HG03025 (cell line): ENCODE measurements around the gene ATF7.
"Not testable (repeated sequence)": the region's sequence is repeated elsewhere in the genome, so short reads cannot be mapped to it uniquely, and the experiment has no call there.

Experiments
- ATAC-seq: cut with Tn5 transposase; IDR thresholded peaks from one replicate; pipeline ENCODE4 v1.9.1; 2021; ENCODE audit warnings: mild to moderate bottlenecking, moderate library complexity; ENCODE audit not compliant: unreplicated experiment, low FRiP score

ATF7 gene

DNA sequence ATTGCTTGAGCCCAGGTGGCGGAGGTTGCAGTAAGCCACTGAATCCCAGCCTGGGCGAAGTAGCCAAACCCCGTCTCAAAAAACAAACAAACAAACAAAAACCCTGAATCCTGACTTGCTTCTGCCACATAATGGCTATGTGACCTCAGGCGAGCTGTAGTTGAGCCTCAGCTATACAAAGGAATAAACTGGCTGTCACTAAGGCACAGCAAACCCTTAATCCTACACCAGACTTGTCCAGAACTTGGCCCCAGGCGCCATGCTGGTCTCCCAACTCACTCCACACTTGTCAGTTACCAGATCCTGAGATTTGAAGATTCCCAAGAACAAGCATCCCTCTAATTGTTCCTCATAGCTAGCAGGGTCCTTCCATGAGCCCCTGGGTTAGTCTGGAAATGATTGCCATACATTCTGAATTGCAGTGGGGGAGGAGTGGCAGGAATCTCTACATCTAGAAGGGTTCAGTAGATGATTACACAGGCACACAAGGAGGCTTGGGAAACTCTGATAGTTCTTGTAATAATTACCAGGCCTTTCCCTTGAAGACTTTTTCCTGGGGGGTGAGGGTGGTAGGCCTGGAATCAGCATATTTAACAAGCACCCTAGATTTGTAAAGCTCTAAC lies 136.8 kb downstream of the ATF7 start:
- ATAC-seq, result no peak

DNA sequence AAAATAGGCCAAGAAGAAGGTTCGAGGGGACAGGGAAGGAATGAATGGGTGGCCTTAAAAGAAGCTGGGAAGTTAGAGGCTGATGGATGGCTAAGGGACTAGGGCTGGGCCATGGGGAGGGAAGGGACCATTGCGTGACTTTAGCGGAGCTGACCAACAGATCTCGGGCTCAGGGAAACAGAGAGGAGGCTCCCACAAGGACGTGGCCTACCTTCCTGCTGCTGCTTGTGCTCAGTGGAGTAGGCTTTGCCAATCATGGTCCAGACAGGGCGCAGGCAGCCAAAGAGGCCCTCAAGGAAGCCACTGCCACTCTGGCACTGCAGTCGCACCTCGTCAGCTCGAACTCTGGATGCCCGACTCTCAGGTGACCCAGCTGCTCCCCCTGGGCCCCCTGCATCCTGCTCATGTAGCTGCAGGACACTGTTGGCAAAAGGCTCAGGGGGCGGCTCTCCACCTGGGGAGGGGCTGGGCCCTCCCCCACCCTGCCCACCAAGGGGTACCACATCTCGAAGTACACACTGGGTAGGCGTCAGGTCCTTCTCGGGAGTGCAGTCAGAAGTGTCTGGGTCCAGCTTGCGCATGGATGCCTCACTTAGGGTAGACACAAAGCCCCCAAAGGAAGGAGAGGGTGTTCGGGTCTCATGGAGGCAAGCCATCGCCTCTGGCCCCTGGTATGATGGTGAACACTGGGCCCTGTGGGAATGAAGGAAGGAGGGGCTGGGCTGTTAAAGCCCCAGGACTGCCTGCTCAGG lies 139.3 kb downstream of the ATF7 start:
- no peak for ATAC-seq

DNA sequence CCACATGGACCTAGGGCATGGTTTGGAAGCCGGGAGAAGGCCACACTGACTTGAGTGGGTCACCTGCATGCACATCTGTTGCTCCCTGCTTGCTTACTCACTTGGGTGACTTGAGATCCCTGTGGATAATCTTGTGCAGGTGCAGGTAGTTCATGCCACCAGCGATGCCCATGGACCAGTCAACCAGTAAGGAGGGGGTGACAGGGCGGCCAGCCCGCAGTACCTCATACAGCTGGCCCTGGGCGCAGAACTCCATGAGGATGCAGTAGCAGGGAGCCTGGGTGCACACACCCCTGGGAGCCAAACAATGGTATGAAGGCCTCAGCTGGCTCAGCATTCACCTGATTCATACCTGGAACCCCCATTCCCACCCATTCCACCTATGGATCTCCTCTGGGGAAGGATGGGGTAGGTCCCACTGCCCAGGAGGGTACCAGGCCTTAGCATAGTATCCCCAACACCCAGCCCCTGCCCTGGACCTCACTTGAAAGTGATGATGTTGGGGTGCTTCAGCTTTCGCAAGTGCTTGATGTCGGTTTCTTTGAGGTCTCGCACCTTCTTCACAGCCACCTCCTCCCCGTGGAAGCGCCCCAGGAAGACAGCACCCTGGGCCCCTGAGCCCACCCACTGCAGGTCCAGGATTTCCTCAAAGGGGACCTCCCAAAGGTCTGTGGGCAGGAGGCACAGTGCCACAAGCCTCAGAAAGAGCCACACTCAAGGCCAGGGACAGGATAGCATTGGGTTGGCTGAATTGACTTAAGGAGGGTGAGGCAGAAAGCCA lies 140.0 kb downstream of the ATF7 start:
- ATAC-seq, result no peak

DNA sequence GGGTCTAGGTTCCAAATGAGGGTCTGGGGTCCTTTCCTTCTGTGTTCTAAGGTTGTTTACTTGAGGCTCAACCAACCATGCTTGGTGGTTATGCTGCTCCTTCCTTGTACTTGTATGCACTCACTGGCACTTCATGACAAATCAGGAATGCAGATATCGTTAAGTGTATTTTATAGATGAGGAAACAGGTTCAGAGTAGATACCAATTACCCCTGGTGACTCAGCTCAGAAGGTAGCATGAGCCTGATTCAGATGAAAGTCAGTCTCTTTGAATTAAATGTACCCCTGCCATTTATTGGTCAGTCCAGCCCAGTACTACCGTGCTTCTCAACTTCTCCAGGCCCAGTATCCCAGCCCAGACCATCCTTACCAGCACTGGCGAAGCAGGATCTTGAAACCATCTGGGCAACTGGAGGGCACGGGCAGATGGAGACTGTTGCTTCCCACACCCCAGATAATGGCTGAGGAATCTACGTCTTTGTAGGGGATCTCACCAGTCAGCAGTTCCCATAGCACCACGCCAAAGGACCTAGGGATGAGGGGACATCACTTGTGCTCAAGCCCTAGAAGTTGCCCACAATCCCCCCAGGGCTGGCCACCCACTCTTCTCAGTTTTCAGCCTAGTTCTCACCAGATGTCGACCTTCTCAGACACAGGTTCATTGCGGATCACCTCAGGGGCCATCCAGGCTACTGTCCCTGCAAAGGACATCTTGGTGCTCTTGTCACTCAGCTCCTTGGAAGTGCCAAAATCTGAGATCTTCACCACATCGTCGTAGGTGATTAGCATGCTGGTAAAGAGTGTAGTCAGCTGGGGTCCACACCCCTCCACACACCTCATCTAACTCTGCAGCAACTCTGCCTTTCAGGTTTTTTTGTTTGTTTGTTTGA lies 141.3 kb downstream of the ATF7 start:
- ATAC-seq, result no peak

DNA sequence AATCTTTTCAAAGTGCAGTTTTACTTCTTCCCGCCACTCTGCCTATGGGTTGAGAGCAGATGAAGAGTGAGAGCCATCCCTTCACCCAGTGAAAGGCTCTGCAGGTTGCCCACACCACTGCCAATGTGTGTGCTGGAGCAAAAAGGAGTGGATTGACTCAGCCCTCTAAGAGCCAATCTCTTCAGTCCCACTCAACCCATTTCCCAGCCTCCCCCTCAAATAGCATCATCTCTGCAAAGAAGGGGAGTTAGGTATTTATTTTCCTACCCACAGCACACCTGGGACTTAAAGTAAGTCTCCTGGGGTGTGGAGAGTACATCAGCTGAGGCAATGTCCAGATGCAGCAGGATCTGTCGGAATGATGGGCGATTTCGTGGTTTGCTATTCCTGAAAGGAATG lies 142.2 kb downstream of the ATF7 start:
- ATAC-seq, result no peak

DNA sequence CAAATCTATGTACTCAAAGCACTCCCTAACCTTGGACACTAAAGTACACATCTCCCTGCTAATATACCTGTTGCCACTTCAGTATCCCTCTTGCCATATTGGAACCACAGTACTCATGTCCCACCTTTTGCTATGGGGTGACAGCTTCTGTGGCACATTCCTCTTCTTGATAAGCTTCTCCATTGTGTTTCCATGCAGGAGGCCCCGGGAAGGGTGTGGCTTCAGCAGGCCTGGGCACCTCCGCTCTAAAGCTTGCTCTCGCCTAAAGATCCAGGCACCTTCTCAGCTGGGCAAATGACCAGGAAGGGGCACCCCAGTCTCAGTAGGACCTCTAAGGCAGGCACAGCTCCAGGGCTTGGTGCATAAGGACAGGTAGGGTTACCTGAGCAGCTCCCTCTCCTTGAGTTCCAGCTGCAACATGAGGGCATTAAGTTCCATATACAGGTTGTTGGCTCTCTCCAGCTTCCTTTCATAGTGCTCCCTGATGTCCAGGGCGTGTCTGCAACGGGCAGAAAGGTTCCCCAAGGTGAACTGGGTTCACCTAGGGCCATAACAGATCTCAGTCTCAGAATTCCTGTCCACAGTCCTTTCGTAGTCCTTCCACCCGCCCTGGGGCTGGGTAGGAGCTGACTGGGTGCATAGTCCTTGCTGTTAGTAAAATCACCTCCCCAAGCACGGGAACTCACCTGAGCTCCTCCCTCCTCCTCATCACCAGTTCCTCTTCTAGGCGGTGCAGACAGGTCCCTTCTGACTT lies 142.8 kb downstream of the ATF7 start:
- no peak for ATAC-seq

DNA sequence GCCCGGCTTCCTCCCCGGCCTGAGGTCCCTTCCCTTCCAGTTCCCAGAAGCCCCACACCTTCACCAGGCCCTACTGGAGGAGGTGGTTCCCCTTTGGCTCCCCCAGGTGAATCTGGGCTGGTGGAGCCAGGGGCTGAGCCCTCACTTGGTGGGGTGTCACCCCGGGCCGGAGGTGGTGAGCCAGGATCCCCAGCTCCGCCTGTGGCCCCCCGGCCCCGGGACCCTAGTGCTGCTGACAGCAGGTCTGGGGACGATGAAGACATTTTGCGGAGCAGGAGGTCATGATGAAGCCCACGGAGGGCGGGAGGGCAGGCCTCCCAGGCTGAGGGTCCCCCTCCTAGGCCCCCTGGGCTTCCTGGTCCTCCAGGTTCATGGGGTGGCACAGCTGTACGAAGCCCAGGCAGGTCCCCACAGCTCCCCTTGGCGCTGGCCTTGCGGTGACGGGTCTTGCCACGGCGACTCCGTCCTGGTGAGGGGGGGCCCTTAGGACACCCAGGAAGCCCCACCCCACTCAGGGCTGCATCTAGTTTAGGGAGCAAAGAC lies 143.5 kb downstream of the ATF7 start:
- no peak for ATAC-seq

DNA sequence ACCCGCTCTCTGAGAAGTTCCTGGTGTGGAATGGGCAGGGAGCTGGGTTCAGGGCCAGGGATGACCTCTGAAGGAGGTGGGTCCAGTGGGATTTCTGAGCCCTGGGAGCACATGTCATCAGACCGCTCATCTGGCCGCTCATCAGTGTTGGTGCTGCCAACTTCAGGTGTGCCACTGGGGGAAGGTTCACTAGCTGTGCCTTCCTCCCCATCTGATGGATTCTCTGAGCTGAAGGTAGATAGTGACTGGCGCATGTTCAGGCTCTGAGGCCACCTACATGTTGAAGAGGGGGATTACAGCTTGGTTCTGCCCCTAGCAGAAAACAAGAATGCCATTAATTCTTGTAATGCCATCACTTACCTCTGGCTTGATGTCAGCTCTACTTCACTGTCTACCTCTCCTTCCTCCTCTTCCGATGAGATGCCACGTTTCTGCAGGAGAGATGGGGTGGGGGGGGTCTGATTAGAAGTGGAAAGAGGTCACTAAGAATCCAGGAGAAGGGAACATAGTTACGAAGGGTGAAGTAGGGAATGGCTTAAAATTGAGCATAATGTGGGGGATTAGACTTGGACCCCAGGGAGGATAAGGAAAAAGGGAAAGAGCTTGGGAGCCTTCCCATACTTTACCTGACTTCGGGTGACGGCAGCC lies 144.1 kb downstream of the ATF7 start:
- no peak for ATAC-seq

DNA sequence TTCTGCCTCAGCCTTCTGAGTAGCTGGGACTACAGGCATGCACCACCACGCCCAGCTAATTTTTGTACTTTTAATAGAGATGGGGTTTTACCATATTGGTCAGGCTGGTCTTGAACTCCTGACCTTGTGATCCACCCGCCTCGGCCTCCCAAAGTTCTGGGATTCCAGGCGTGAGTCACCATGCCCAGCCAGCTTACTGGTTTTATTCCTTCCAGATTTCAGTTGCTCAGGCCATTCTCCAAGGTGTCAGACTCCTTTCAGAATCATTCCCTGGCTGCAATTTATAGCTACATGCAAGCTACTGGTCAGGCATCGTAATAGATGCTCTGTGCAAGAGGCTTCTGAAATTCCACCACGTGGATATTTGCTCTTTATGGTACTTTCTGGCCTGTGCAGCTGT lies 144.7 kb downstream of the ATF7 start:
- not testable (repeated sequence) for ATAC-seq

DNA sequence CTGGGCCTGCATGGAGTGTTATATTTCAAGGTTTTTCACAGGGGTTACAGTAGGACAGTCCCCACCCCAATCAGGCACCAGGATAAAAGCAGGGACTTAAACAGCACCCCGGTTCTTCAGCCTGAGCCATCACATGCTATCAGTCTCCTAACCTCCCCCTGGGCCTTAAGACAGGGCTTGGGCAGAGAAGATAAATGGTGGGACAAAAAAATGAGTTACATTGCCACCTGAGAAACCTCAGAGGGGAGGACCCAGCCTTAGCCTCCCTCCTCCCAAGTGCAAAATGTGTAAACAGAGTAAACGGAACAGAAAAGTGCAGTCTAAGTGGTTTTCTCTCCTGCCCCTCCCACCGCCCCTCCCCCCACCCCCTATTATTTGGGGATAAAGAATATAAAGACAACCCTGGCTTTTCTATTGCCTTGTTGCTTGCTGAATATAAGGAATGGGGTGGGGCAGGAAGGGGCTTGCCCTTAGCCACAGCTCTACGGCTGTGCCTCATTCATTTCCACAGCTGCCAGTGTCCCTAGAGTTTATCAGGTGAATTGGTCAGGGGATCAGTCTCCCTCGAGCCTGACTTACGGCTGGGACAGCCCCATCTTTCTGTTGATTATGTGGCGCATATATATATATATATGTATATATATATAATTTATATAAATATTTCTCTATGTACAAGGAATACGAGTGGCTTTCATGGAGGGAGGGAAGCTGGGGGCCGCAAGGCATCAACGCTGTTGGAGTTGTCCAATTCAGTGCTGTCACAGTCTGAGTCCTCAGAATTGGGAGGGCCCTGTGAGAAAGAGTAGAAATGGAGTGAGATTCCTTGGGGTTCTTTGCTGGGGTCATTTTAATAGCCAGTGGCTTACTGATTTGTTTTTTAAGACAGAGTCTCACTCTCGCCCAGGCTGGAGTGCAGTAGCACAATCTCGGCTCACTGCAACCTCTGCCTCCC lies 145.4 kb downstream of the ATF7 start:
- ATAC-seq, result no peak

DNA sequence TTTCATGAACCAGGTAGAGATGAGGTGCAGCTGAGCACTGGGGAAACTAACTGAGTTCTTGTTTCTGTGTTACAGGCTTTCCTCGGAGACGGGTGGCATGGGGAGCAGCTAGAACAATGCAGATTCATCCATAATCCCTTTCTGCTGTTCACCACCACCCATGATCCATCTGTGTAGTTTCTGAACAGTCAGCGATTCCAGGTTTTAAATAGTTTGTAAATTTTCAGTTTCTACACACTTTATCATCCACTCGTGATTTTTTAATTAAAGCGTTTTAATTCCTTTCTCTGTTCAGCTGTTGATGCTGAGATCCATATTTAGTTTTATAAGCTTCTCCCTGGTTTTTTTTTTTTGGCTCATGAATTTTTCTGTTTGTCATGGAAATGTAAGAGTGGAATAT lies 146.9 kb downstream of the ATF7 start:
- ATAC-seq, result no peak

DNA sequence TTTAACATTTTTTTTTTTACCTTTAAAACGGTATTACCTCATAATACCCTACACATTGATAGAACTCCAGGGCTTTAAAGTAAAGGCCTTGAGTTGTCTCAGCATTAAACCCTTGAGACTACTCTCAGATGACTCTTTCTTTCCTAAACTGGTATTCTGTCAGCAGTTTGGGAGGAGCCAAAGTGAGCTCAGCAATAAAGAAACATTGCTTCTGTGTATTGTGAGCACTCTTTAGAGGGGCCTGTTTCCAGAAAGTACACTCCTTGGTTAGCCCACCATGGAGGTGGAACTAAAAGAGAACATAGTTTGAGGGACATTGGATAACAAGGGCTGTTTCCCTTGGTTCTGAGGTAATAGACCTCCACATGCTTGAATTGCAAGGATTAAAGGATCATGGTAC lies 147.3 kb downstream of the ATF7 start:
- ATAC-seq, result no peak

DNA sequence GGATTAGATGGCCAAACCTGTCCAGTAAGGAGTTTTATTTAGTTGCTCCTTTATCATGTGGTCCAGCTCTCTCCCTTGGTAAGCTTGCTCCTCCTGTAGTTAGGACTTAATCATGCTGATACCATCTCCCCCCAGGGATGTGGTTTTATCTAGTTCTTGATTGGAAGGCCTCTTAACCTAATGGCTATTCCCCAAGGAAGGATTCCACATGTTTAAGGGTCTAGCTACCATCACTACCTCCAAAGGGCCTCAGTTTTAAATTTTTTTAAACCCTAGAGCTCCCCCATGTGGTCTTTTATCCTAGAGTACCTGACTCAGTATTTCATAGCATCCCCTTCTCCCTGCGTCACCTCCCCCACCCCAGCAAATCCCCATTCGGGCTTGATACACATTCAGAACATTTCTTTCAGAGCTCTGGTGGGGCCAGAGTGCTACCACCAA lies 149.4 kb downstream of the ATF7 start:
- no peak for ATAC-seq

DNA sequence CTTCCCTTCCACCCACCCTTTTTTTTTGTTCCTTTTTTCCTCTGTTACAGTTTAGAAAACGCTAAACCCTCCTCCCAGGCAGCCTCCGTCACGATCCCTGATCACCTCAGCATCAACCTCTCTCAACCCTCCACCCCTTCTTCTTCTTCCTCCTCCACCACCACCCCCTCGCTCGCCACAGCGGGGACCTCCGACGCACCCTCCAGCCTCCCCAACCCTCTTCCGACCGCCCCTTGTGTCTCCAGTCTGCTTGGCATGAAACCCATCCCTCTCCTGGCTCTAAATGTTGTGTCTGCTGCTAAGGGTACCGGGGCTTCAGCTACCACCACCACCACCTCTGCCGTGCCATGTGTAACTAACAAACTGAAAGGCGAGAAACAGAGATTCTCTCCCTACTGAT lies 151.4 kb downstream of the ATF7 start:
- no peak for ATAC-seq

DNA sequence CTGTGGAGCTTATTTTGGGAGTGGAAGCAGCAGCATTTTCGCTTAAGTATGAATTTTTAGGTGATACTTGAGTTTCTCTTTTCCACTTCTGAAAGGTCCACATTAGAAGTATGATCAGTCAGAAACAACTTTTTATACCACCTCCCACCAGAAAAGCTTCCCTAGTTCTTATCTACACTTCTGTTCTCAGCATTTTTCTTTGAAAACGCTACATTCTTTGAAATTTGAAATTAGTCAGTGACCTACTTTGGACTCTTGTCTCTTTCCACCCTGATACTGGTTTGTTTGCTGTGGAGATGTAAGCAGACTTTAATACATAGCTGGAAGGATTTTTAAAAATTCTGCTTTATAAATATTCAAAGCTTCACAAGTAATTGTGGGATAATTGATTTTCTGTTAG lies 152.1 kb downstream of the ATF7 start:
- no peak for ATAC-seq

DNA sequence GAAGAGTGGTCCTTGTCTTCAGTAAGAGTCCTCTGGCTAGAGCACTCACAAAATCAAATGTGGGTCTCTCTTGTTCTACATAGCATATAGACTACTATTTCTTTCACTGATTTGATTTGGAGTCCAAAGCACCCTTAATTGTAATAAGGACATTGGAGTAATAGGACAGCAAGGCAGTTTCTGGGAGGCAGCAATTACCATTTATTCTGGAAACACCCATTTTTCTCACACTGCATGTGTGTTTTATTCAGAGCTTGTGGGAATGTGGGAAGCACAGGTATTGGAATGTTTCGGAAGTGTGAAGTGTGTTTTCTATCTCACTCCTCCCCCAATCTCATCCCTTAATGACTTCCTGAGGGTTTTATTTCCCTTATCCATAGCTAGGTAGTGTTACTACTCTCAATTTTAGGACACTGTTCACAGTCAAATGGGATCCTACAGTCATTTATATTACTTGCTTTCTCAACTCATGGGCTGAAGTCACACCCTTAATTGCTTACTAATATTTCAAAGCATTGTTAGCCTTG lies 154.1 kb downstream of the ATF7 start:
- ATAC-seq, result no peak

DNA sequence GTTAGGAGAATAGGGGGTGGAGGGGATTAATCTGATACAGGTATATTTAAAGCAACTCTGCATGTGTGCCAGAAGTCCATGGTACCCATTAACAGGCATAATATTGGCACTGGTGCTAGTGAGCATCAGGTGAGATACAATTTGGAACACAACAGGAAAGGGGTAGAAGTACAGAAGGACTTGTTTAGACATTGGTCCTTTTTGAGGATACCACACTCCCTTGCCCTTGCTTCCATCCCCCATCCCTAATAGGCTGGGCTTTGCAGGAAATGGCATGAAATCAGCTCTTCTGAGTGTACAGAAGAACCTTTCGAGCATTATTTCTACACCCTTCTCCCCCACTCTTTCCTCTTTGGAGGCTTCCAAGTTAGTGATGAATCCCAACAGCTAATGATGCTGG lies 157.9 kb downstream of the ATF7 start:
- no peak for ATAC-seq

DNA sequence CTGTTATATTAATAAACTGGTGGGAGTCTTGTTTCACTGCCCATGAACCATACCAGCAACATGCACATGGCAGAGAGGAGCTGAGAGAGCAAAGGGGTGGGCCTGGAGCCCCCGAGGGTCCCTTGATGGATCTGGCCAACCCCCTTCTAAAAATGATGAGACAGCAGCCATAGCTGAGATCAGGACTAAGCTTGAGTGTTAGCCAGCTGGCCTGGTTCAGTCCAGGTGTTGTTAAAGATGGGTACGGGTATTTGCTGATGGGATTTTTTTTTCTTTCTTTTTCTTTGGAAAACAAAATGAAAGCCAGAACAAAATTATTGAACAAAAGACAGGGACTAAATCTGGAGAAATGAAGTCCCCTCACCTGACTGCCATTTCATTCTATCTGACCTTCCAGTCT lies 158.3 kb downstream of the ATF7 start:
- ATAC-seq, result no peak
